GM19099 (cell line): ENCODE measurements around the gene LTBP1.

Experiments used
- POLR2A ChIP-seq: IDR thresholded peaks from 3 replicates; pipeline ENCODE4 v1.6.1; 2011; ENCODE audit warnings: low read depth; ENCODE audit not compliant: insufficient read length; ENCODE audit errors: extremely low read depth

Gene LTBP1

DNA sequence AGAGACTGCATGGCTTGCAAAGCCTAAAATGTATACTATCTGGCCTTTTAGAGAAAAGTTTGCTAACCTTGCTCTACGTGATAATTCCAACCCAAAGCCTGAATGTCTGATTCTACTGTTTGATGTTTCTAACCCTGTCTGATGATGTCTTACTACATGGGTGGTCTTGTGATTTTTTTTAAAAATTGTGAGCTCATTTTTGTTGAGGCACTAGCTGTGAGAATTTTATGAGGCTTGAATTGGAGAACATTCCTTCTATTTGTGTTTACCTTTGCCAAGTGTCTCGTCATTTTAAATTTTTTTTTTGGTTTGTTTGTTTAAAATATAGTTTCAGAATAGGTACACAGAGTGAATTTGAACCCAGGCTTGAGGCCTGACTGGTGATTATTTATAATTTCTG lies 15.2 kb upstream of the LTBP1 start:
- TF ChIP-seq POLR2A, result no peak

DNA sequence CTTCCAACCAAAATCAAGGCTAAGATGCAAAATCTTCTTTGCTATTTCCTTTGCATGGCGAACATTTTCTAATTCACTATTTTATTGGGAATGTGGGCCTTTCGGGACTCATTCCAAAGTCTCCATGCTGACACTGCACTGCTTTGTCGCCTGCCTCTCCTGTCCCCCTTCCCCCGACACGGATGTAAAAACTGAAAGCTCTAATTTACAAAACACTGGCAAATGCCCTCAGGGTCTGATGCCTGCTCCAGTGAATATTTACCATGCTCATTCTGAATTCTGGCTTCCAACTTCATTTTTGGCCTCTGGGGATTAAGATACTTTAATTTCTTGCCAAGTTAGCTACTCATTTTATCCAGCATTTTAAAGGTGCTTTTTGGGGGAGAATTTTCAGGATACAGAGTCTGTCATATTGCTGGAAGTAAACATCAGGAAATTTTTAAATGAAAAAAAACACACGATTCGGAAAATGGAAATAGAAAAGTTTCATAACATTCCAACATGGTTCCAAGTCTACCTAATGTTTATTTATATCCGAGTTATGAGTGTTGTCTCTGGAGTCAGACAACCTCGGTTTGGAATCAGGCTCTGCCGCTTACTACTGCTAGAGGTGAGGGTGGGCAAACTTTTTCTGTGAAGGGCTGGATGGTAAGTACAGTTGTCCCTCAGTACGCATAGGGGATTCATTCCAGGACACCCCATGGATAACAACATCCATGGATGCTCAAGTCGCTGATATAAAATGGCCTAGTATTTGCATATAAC lies 14.6 kb upstream of the LTBP1 start:
- TF ChIP-seq POLR2A, result no peak

DNA sequence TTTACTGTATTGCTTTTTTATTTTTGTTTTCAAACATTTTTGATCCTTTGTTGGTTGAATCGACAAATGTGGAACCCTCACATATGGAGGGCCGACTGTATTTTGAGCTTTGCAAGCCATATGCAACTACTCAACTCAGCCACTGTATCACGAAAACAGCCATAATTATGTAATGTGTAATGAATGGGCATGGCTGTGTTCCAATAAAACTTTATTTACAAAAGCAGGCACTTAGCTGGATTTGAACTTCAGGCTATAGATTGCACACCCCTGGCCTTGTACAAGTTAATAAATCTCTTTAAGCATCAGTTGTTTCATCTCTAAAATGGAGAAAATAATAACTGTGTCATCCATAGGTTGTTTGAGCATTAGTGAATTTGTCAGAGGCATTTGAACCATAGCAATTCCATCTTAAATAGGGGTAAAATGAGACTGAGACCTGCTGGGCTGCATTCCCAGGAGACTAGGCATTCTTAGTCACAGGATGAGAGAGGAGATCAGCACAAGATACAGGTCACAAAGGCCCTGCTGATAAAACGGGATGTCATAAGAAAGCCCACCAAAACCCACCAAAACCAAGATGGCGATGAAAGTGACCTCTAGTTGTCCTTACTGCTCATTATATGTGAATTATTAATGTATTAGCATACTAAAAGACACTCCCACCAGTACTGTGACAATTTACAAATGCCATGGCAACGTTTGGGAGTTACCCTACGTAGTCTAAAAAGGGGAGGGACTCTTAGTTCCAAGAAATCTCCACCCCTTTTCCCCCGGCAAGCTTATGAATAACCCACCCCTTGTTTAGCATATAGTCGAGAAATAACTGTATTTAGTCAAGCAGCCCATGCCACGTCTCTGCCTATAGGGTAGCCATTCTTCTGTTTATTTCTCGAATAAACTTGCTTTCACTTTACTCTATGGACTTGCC lies 13.7 kb upstream of the LTBP1 start:
- TF ChIP-seq POLR2A, result no peak

DNA sequence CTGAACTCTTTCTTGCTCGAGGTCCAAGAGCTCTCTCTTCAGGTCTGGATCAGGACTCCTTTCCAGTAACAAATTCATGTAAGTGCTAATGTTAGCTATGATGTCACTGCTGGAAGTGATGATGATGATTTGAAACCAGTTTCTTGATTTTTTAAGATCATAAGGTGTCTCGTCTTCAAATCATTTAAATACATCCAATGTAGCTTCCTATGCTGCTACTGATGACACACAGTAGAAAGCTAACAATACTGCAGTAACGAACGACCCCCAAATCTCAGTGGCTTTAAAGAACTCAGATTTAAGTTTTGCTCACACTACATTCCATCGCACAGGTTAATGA lies 13.0 kb upstream of the LTBP1 start:
- no peak for TF ChIP-seq POLR2A

DNA sequence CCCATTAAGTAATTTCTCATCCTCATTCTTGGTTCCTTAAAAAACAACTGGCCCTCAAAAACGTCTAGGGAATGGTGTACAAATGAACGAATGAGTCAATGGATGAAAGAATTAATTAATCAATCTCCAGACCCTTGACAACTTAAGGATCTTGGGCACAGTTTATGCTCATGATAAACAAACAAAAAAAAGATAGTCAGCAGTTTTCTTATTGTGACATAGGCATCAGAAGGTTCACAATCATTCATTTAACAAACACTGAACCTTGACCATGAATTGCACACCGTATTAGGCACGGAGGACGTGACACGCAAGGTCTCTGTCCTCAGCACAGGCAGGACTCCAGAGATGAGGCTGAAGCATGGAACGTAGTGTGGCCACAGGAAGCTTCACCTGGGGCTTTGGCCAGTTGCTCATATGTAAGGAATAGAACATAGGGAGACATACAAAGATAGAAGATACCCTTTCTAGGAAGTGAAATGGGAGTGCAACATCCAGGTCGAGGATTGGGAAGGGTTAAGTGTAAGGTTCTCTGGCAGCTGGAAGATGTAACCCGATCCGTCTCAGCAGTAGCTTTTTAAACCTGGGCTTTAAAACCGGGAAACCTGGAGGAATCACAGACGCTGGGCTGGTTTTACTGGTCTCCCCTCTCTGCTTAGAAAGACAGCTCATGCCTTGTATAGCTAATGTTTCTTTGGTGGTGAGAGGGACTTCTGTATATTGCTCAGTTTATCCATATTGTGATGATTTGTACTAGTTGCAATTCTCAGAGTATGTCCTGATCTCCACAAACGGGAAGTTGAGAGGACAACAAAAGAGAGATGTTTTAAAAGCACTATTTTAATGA lies 8.9 kb upstream of the LTBP1 start:
- TF ChIP-seq POLR2A, result no peak

DNA sequence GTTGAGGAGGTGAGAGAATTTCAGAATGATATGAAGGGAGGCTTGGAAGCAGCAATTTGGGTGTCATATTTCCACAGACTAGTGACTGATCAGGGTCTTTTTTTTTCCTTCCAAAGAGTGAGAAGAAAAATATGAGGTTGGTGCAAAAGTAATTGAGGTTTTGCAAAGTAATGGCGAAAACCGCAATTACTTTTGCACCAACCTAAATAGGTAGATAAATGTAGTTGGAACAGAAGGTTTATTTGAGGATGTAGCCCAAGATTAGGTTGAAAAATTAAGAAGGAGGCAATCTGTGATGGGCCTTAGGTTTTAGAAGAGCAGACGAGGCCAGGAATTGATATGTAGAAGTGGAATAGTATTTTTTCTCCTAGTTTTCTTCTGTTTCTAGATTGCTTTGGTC lies 7.8 kb upstream of the LTBP1 start:
- no peak for TF ChIP-seq POLR2A

DNA sequence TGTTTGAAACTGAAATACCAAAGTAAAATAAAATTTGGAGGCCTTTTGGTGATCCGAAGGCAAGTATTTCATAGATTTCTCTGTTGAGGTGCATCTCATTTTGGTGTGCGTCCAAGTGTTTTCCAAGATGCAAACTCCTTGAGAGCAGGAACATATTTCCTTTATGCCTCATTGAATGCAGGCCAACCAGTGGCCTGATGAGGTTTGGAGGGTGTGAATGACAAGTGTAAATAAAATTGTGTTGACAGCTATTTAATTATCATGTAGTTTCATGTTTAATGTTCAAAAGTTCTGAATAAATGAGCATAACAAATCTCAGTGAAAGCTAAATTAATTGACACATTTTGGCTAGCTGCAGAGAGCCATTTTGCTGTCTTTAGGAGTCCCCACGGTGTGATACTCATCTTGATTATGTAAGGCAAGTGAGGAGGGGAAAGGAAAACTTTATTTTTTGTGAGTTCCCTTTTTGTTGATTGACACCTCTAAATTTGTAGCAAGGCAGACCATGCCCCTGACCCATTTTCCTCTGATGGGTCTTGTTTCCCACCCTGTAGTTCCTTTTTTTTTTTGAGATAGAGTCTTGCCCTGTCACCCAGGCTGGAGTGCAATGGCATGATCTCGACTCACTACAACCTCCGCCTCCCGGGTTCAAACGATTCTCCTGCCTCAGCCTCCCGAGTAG lies 6.3 kb upstream of the LTBP1 start:
- no peak for TF ChIP-seq POLR2A

DNA sequence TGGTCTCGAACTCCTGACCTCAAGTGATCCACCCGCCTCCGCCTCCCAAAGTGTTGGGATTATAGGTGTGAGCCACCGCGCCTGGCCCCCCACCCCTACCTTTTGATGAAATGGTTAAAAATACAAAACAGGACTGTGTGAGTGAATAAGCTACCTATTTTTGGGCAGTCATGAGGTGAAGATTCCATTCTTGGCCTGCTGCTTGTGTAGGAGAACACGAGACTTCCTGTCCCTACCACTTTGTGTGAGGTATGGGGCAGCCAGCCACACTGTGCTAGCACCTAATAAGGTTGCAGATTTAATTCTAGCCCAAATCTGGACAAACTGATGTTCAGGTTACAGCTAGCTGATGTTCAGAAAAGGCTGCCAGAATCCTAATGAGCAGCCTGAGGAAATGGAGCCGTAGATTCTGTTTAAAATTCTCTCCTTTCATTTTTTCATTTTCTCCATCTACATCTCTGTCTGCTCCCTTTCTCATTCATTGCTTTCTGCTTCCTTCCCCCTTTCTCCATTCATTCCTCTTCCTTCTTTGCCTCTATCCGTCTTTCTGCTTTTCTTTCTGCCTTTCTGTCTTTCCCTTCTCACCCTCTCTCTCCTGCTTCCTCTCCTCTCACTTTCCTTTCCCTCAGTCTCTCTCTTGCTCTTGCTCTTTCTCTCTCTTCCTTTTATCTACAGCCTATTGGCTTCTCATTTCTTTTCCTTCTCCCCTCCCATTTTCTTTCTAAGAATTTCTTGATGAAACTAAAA lies 4.6 kb upstream of the LTBP1 start:
- TF ChIP-seq POLR2A, result no peak

DNA sequence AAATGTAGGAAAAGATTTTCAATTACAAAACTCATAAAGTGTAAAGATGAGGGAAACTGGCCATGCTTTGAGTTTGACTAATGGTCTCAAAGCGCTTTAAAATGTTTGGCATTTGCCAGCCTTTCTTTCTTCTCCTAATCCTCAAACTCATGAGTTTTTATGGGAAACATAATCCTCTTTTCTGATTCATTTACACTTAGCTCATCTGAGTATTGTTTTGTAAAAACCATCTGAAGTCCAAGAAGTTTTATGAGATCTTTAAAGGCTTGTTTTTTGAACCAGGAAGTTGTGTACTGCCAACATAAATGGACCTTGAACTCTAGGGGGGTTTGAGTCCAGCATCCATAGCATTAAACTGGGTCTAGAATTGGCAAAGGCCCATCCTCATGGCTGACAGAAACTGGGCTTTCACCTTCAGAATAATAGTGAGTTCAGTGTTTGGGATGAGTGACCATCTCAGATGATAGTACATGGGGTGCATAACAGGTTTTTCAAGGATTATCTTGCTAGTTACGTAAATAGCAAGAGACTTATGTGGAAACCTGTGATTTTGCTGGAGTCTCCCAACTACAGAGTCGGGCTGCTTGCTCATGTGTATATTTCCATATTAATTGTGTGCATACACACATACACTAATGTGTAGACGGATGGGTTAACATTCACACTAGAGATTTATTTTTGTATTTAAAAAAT lies 3.8 kb upstream of the LTBP1 start:
- TF ChIP-seq POLR2A, result no peak

DNA sequence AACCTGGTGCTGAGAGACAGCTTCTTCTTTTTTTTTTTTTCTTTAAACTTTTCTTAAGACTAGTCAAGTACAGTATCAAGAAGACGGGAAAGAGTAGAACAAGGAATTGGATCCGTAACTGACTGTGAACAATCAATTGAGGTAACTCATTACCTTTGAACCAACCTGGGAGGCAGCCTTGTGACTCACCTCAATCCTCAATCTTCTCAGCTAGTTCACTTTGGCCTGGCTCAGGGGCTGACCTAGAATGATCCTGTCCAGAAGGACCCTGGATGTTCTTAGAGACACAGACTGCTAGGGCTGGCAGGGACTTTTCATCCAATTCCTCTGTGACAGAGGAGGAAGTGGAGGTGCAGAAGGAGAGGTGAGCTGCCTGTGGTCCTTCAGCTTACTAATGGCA lies 1.5 kb upstream of the LTBP1 start:
- no peak for TF ChIP-seq POLR2A

DNA sequence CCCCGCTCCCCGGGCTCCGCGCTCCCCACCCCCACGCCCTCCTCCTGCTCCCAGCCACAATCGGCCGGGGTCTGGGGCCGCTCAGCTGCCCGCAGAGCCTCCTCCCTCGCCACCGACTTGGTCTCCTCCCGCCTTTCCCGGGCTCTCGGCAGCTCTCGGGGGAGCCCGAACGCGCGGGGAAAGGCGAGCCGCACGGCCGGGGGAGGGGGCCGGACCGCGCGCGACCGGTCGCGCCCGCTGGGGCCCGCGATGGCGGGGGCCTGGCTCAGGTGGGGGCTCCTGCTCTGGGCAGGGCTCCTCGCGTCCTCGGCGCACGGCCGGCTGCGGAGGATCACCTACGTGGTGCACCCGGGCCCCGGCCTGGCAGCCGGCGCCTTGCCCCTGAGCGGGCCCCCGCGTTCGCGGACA lies 327 bp downstream of the LTBP1 start:
- TF ChIP-seq POLR2A, result no peak

DNA sequence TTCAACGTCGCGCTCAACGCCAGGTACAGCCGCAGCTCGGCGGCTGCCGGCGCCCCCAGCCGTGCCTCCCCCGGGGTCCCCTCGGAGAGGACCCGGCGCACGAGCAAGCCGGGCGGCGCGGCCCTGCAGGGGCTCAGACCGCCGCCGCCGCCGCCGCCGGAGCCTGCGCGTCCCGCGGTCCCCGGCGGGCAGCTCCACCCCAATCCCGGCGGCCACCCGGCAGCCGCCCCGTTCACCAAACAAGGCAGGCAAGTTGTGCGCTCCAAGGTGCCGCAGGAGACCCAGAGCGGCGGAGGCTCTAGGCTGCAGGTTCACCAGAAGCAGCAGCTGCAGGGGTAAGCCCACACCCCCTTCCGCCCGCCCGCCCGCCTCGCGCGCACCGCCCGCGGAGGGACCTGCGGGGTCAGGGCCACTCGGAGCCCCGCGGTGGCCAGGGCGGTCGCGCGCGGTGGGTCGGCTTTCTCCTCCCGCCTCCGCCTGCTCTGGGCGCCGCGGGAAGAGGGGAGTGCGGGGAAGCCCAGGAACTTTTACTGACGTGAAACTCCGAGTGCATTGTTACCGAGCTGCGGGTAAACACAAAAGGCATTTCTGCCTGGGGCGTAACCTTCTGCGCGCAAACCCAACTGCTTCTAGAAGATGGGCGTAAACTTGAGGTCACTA lies 861 bp downstream of the LTBP1 start:
- no peak for TF ChIP-seq POLR2A

DNA sequence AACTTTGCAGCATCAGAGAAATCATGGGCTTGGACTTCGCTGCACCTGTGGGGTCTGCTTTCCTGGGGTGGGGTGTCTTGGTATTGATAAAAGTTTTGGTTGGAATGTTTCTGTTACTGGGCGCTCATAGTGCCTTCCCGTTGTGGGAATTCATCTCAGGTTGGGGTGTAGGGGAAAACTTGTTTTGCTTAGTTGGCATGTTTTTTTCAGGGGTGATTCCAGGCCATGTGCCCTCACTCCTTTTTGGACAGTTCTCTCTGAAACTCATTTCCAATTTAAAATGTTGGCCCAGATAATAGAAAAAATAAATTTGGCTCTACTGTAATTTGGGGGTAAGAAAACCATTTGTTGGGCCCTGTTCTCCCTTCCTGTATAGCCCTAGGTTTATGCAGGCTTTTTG lies 1.5 kb downstream of the LTBP1 start:
- no peak for TF ChIP-seq POLR2A
